ENCODE results near the gene SNAPIN.

Gene SNAPIN

GRCh38 chr1:153612111-153612754, 46.3 kb upstream of the SNAPIN start:
- no peak for TF ChIP-seq CTCF (conservative IDR thresholded peaks at IDR 0.05; ENCODE audit: low read length)
- no peak for DNase-seq (ENCODE audit: low read depth)
- peak overlapping the region; percentile 95 for H3K4me3 ChIP-seq (ENCODE audit: low read length)

GRCh38 chr1:153612755-153613331, 45.7 kb upstream of the SNAPIN start, which contains the start of gene S100A16:
TSS of gene S100A16 (minus strand) at chr1:153613137. CDS start at chr1:153608151, 4,986 bp downstream.
- DNase-seq (ENCODE audit: low read depth): peak; percentile 73
- peak within 1 kb of the TSS; percentile 95 for H3K4me3 ChIP-seq (ENCODE audit: low read length)
- TF ChIP-seq CTCF (conservative IDR thresholded peaks at IDR 0.05; ENCODE audit: low read length): no peak

GRCh38 chr1:153613406-153613805, 45.1 kb upstream of the SNAPIN start:
- DNase-seq (ENCODE audit: low read depth): no peak
- no peak for TF ChIP-seq CTCF (conservative IDR thresholded peaks at IDR 0.05; ENCODE audit: low read length)
- peak overlapping the region; percentile 95 for H3K4me3 ChIP-seq (ENCODE audit: low read length)

- peak; percentile 38 for TF ChIP-seq CTCF (conservative IDR thresholded peaks at IDR 0.05; ENCODE audit: low read length)
- no peak overlapping the region for H3K4me3 ChIP-seq (ENCODE audit: low read length)
- no peak for DNase-seq (ENCODE audit: low read depth)
Measured at GRCh38 chr1:153614189-153614900, 44.2 kb upstream of the SNAPIN start.

GRCh38 chr1:153614906-153615305, 43.6 kb upstream of the SNAPIN start:
- H3K4me3 ChIP-seq (ENCODE audit: low read length): no peak overlapping the region
- no peak for TF ChIP-seq CTCF (conservative IDR thresholded peaks at IDR 0.05; ENCODE audit: low read length)
- no peak for DNase-seq (ENCODE audit: low read depth)

- no peak overlapping the region for H3K4me3 ChIP-seq (ENCODE audit: low read length)
- no peak for TF ChIP-seq CTCF (conservative IDR thresholded peaks at IDR 0.05; ENCODE audit: low read length)
- no peak for DNase-seq (ENCODE audit: low read depth)
Measured at GRCh38 chr1:153615406-153615805, 43.1 kb upstream of the SNAPIN start.
